Small intestine (tissue), 16 donors: ENCODE measurements around the gene DHX9. TPM values are rescaled to one million over a fixed set of nuclear protein-coding genes. Genes with fewer than 3 reads are reported as not detected.
A peak's percentile ranks its signal among the peaks of the same experiment; 100 is the strongest.

Source experiments
- DNase-seq, 2 donors: peaks; one replicate each; pipeline versions ENCODE4 v3.0.0 to v3.0.0-alpha.2; 2013
- FAIRE-seq: peaks from 2 replicates; lab custom pipeline; 2012; peaks lifted over from hg19 to GRCh38; lab: Jason Lieb, UNC
- H3K27ac ChIP-seq, 3 donors: one replicate each; pipeline ENCODE4 v1.5.1; 2013; ENCODE audit warnings: low read length in 2 of 3, mild to moderate bottlenecking in 2 of 3, control low read depth in 1 of 3, inconsistent platforms in 1 of 3, low read depth in 1 of 3, moderate library complexity in 1 of 3
- H3K27me3 ChIP-seq, 3 donors: one replicate each; pipeline ENCODE4 v1.6.1; 2013; ENCODE audit warnings: low read length in 3 of 3, inconsistent platforms in 1 of 3; ENCODE audit not compliant: control insufficient read depth in 3 of 3, insufficient read depth in 3 of 3
- H3K36me3 ChIP-seq, 3 donors: one replicate each; pipeline ENCODE4 v1.6.1; 2013; ENCODE audit warnings: low read length in 3 of 3, inconsistent platforms in 1 of 3, low read depth in 1 of 3, mild to moderate bottlenecking in 1 of 3, moderate library complexity in 1 of 3; ENCODE audit not compliant: control insufficient read depth in 3 of 3, insufficient read depth in 2 of 3
- H3K4me1 ChIP-seq, 3 donors: one replicate each; pipeline ENCODE4 v1.6.1; 2013; ENCODE audit warnings: low read length in 2 of 3, inconsistent platforms in 1 of 3, low read depth in 1 of 3, mild to moderate bottlenecking in 1 of 3, moderate library complexity in 1 of 3; ENCODE audit not compliant: control insufficient read depth in 3 of 3, insufficient read depth in 2 of 3
- H3K4me3 ChIP-seq, 3 donors: one replicate each; pipeline ENCODE4 v1.5.1; 2013; ENCODE audit warnings: low read length in 3 of 3, control low read depth in 1 of 3, inconsistent platforms in 1 of 3, low read depth in 1 of 3, mild to moderate bottlenecking in 1 of 3, moderate library complexity in 1 of 3
- H3K9me3 ChIP-seq, 2 donors: one replicate each; pipeline ENCODE4 v1.6.1; 2013; ENCODE audit warnings: low read depth in 1 of 2, low read length in 1 of 2; ENCODE audit not compliant: control insufficient read depth in 2 of 2, insufficient read depth in 1 of 2
- WGBS, 3 donors: extraction: QIAGEN DNeasy Blood & Tissue Kit; methylation state at CpG; one replicate each; pipeline ENCODE4 v1.1.7; 2013; 5-methylcytosine and 5-hydroxymethylcytosine counted together
- long read RNA-seq, 10 donors: transcript quantifications; one replicate each; lab custom pipeline, GENCODE V29; 2026
- polyA plus RNA-seq, 4 donors: library from polyadenylated mRNA; stranded (reverse) in 3 of 4; unstranded in 1 of 4; fragments of 200-250 nt in 3 of 4; fragments of 120-200 nt in 1 of 4; gene quantifications; one replicate each; pipeline versions ENCODE4 v1.2.1 to v1.2.3, GENCODE V29; 2013
- donor health status: healthy with polysubstance abuse.
- donor health status: control.
- donor health status: control.
- donor health status: Bipolar disorder and iron deficiency.
- donor health status: healthy.

The DHX9 gene
- 100 to 1,000 TPM in 2 of 4 donors, 10 to 100 TPM in 2; 63.3 to 144 (median 84.6) TPM for polyA plus RNA-seq
- long read RNA-seq, donor 1, result 0 reads
- long read RNA-seq, donor 2, full-length matches to known transcripts, result 6 of 6 reads
- long read RNA-seq, donor 2, partial matches to known transcripts, result 0 of 6 reads
- long read RNA-seq, donor 2, other reads (novel, unspliced or antisense), result 0 of 6 reads
- long read RNA-seq, donor 3, partial matches to known transcripts, result 26 of 27 reads
- long read RNA-seq, donor 3, other reads (novel, unspliced or antisense), result 0 of 27 reads
- long read RNA-seq, donor 4, result 0 reads
- long read RNA-seq, donor 5, partial matches to known transcripts, result 41 of 42 reads
- long read RNA-seq, donor 5, other reads (novel, unspliced or antisense), result 0 of 42 reads
- long read RNA-seq, donor 6, full-length matches to known transcripts, result 4 of 28 reads
- long read RNA-seq, donor 6, partial matches to known transcripts, result 24 of 28 reads
- long read RNA-seq, donor 6, other reads (novel, unspliced or antisense), result 0 of 28 reads
- long read RNA-seq, donor 7, result 0 reads
- long read RNA-seq, donor 8, result 0 reads
- long read RNA-seq, donor 9, partial matches to known transcripts, result 0 of 2 reads
- long read RNA-seq, donor 9, other reads (novel, unspliced or antisense), result 0 of 2 reads
- long read RNA-seq, donor 10, full-length matches to known transcripts, result 14 of 90 reads
- long read RNA-seq, donor 10, partial matches to known transcripts, result 76 of 90 reads
- long read RNA-seq, donor 10, other reads (novel, unspliced or antisense), result 0 of 90 reads

DNA sequence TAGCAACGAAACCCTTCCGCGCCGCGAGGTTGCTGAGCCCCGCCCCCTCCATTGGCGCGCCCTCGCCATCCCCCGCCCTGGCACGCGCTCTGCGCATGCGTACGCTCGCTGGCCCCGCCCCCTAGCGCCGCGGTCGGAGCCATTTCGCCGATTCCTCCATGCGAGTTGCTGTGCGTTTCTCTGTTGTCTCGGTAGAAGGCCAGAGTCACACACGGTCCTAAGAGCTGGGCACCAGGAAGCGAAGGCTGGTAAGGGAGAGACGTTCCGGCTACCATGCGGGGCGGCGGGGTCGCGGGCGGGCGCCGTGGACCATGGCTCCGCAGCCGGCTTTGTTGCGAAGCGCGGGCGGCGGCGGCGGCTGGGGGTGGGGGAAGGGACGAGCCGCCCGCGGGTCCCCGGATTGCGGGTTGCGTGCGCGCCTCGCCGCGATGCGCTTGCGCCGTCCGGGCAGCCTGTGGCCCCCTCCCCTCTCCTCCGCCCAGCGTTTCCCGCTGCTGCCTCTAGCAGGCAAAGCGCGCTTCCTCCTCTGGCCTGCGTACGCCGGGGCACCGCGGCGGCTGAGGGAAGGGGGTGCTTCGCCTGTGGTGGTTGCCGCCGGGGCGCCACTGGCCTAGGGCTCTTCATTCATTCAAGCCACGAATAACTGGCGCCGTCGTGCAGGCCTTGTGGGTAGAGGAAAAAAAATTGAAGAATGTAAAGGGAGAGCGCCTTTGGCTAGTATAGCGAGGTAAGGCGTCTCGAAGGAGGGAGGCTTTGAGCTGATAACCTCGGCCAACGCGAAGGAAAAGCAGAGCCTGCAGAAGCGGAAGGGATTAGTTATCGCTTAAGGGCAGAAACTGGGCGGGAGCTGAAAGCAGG is at the start of gene DHX9:
Gene DHX9, plus strand, starts transcription at position 139 of the 858 bp plus-strand sequence. CDS start 3,220 bp downstream, outside the sequence.
- H3K4me1 ChIP-seq, result peaks cover 0 to 6% (median 4%) of the 10 kb centered on the region in 3 donors
- FAIRE-seq (no peak), DNase-seq (peak; percentile 88 to 97)
- no peaks in the 10 kb centered on the region for H3K27me3 ChIP-seq
- peak within 1 kb of the TSS; percentile 65 to 97 (median 83) for H3K4me3 ChIP-seq
- WGBS, 3 donors, result 0% methylated on average over 60 to 92 of the region's 92 CpGs
- peaks cover 0 to 8% (median 7%) of the 10 kb centered on the region in 3 donors for H3K36me3 ChIP-seq
- no peaks in the 10 kb centered on the region for H3K9me3 ChIP-seq
- H3K27ac ChIP-seq, result peak within 1 kb of the TSS; percentile 39 to 99 (median 98)

- FAIRE-seq (no peak), DNase-seq (no peak)
- peaks cover 0 to 19% (median 0%) of the 10 kb centered on the region in 3 donors for H3K4me1 ChIP-seq
- WGBS, 3 donors, result 79 to 87% (median 84%) methylated on average over 8 of the region's 8 CpGs
- no peaks in the 10 kb centered on the region for H3K9me3 ChIP-seq
- H3K27ac ChIP-seq, result no peak overlapping the region
- peaks cover 0 to 22% (median 0%) of the 10 kb centered on the region in 3 donors for H3K27me3 ChIP-seq
- no peak overlapping the region for H3K4me3 ChIP-seq
- no peaks in the 10 kb centered on the region for H3K36me3 ChIP-seq
Observed at GRCh38 chr1:182791281-182792179, 47.6 kb upstream of the DHX9 start.

GRCh38 chr1:182794091-182794490 is 45.1 kb upstream of the DHX9 start:
- DNase-seq, result peak in 1 of 2 donors; percentile 57
- peaks cover 0 to 16% (median 0%) of the 10 kb centered on the region in 3 donors for H3K4me1 ChIP-seq
- H3K9me3 ChIP-seq, result no peaks in the 10 kb centered on the region
- H3K27me3 ChIP-seq, result peaks cover 0 to 7% (median 0%) of the 10 kb centered on the region in 3 donors
- no peak overlapping the region for H3K4me3 ChIP-seq
- no peak for FAIRE-seq
- H3K36me3 ChIP-seq, result no peaks in the 10 kb centered on the region
- peak overlapping the region in 1 of 3 donors; percentile 53 for H3K27ac ChIP-seq
- 80 to 89% (median 89%) methylated on average over 2 of the region's 2 CpGs for WGBS, 3 donors

DNA sequence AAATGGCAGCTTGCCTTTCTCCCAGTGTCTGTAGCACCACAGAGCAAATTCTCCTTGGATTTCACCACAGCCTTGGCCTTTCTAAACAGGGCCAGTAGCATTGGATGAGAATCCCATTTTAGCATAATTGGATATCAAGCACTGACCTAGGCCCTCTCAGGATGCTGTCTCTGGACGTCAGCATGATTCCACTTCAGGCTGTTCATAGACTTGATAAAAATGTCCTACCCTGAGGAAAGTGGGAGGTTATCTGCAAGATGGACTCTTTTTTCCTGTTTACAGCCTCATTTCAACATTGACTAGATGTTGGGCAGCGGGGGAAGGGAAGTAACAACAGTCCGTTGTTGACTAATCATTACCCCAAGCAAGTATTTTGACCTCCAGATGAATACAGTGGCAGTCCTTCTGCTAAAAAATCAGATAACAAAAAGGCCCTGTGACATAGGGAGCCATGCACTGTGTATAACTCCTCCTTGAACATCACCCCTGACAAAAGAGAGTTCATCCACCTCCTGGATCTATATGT is 44.4 kb upstream of the DHX9 start:
- WGBS, 3 donors, result 74 to 76% (median 76%) methylated on average over 3 of the region's 3 CpGs
- no peak for FAIRE-seq
- H3K36me3 ChIP-seq, result no peaks in the 10 kb centered on the region

DNA sequence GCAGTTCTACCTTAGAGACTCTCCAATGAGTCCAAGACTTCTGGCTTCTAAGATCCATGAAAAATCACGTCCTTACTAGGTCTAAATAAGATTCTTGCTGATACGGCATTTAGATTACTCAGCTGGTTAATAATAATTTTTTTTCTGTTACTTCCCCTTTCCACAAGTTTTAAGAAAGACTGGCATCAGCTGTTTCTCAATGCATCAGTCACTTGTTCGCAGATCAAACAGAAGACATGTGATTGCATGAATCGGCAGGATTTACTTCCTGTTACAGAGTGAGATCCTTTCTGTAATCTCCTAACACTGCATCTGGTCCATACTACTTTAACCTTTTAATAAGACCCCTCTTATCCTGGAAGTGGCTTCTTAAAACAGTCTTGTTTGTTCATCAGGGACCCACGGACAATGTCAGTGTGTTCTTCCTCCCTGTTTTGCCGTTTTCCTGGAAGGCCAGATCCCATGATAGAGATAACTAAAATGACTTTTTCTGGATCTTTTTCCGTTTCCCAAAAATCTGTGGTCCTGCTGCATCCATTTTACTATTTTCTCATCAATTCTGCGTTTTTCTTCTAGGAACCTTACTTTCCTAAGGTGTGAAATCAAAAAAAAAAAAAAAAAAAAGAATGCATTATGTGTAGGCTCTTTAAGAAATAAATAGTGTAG is 43.5 kb upstream of the DHX9 start:
- FAIRE-seq (no peak), DNase-seq (peak; percentile 32 to 65)
- WGBS, 3 donors, result 57 to 68% (median 66%) methylated on average over 8 of the region's 8 CpGs
- Histone ChIP-seq H3K4me1 (peaks cover 0 to 14% (median 0%) of the 10 kb centered on the region in 3 donors), H3K4me3 (no peak overlapping the region), H3K27ac (peak overlapping the region in 1 of 3 donors; percentile 53), H3K9me3 (no peaks in the 10 kb centered on the region), H3K27me3 (no peaks in the 10 kb centered on the region), H3K36me3 (no peaks in the 10 kb centered on the region)

More for the DNA sequence above, 44.4 kb upstream of the DHX9 start:
- H3K4me1 ChIP-seq, result peaks cover 0 to 14% (median 0%) of the 10 kb centered on the region in 3 donors
- peak overlapping the region in 2 of 3 donors; percentile 8 to 53 for H3K27ac ChIP-seq
- peak in 1 of 2 donors; percentile 53 for DNase-seq
- no peak overlapping the region for H3K4me3 ChIP-seq
- H3K27me3 ChIP-seq, result peaks cover 0 to 3% (median 0%) of the 10 kb centered on the region in 3 donors
- no peaks in the 10 kb centered on the region for H3K9me3 ChIP-seq

GRCh38 chr1:182802006-182802803 is 36.9 kb upstream of the DHX9 start:
- DNase-seq, result no peak
- Histone ChIP-seq H3K4me1 (no peaks in the 10 kb centered on the region), H3K36me3 (peaks cover 0 to 7% (median 0%) of the 10 kb centered on the region in 3 donors), H3K4me3 (no peak overlapping the region), H3K27ac (no peak overlapping the region), H3K9me3 (no peaks in the 10 kb centered on the region), H3K27me3 (no peaks in the 10 kb centered on the region)
- no peak for FAIRE-seq
- 59 to 86% (median 77%) methylated on average over 4 of the region's 4 CpGs for WGBS, 3 donors
